ENCODE results near the gene CNTNAP3.
"Not testable (repeated sequence)": the region's sequence is repeated elsewhere in the genome, so short reads cannot be mapped to it uniquely, and the experiment has no call there.

GRCh38 chr9:39205842-39206241 is 82.1 kb downstream of the CNTNAP3 start:
- TF ChIP-seq CTCF (IDR thresholded peaks at IDR 0.05); TEAD4 (CRISPR knock-in tag; IDR thresholded peaks at IDR 0.05); IRF2 (CRISPR knock-in tag; IDR thresholded peaks at IDR 0.05; ENCODE audit: borderline replicate concordance, low read depth); ZNF121 (CRISPR knock-in tag; IDR thresholded peaks at IDR 0.05); PREB (CRISPR knock-in tag; IDR thresholded peaks at IDR 0.05; ENCODE audit: borderline replicate concordance); ZNF263 (CRISPR knock-in tag; IDR thresholded peaks at IDR 0.05; ENCODE audit: low read depth); ATF3 (CRISPR knock-in tag; conservative IDR thresholded peaks at IDR 0.05); ZNF532 (CRISPR knock-in tag; IDR thresholded peaks at IDR 0.05; ENCODE audit: borderline replicate concordance); USF2 (CRISPR knock-in tag; IDR thresholded peaks at IDR 0.05); HMGA2 (CRISPR knock-in tag; IDR thresholded peaks at IDR 0.05); ZNF423 (CRISPR knock-in tag; IDR thresholded peaks at IDR 0.05); MAX (CRISPR knock-in tag; IDR thresholded peaks at IDR 0.05): not testable (repeated sequence)
